Thymus (tissue), 11 donors: ENCODE data around the gene FRMPD1. TPM values are rescaled to one million over a fixed set of nuclear protein-coding genes. Genes with fewer than 3 reads are reported as not detected.

Source experiments
- DNase-seq, 9 donors: peaks; one replicate each; pipeline ENCODE4 v3.0.0-alpha.2; 2013; ENCODE audit warnings: low spot score in 9 of 9, low read depth in 6 of 9, missing footprints in 1 of 9
- H3K27ac ChIP-seq, 2 donors: one replicate each; pipeline ENCODE4 v1.5.1; 2013; ENCODE audit warnings: control low read depth in 1 of 2, low read depth in 1 of 2, low read length in 1 of 2, mild to moderate bottlenecking in 1 of 2, moderate library complexity in 1 of 2
- H3K27me3 ChIP-seq, 2 donors: one replicate each; pipeline ENCODE4 v1.5.1; 2013; ENCODE audit warnings: low read length in 1 of 2; ENCODE audit not compliant: control insufficient read depth in 2 of 2, insufficient read depth in 1 of 2
- H3K36me3 ChIP-seq, 2 donors: one replicate each; pipeline ENCODE4 v1.5.1; 2013; ENCODE audit warnings: low read length in 1 of 2, mild to moderate bottlenecking in 1 of 2, moderate library complexity in 1 of 2; ENCODE audit not compliant: control insufficient read depth in 2 of 2, insufficient read depth in 2 of 2
- H3K4me1 ChIP-seq, 2 donors: one replicate each; pipeline ENCODE4 v1.5.1; 2013; ENCODE audit warnings: low read length in 2 of 2; ENCODE audit not compliant: control insufficient read depth in 2 of 2, insufficient read depth in 2 of 2
- H3K4me3 ChIP-seq, 2 donors: one replicate each; pipeline ENCODE4 v1.5.1; 2013; ENCODE audit warnings: low read length in 2 of 2, control low read depth in 1 of 2, mild to moderate bottlenecking in 1 of 2
- H3K9me3 ChIP-seq, 2 donors: one replicate each; pipeline ENCODE4 v1.5.1; 2013; ENCODE audit warnings: low read length in 1 of 2, mild to moderate bottlenecking in 1 of 2; ENCODE audit not compliant: control insufficient read depth in 2 of 2, insufficient read depth in 1 of 2
- WGBS: extraction: QIAGEN DNeasy Blood & Tissue Kit; methylation state at CpG from one replicate; pipeline ENCODE4 v1.1.7; 2013; 5-methylcytosine and 5-hydroxymethylcytosine counted together
- polyA plus RNA-seq: library from polyadenylated mRNA; stranded (reverse); fragments of 200-250 nt; gene quantifications from one replicate; pipeline ENCODE4 v1.2.3, GENCODE V29; 2013
- total RNA-seq: library from RNA; stranded (reverse); fragments of 120-200 nt; gene quantifications from one replicate; pipeline ENCODE4 v1.2.4, GENCODE V29; 2013
- donor health status: healthy.

The FRMPD1 gene
- total and polyA plus RNA-seq, 2 donors = 0.14 to 0.16 TPM

GRCh38 chr9:37668116-37668601 is 17.4 kb downstream of the FRMPD1 start:
- peaks cover 0 to 8% of the 10 kb centered on the region in 2 donors for H3K27me3 ChIP-seq
- H3K4me1 ChIP-seq = no peaks in the 10 kb centered on the region
- H3K4me3 ChIP-seq = no peak overlapping the region
- H3K36me3 ChIP-seq = no peaks in the 10 kb centered on the region
- 58% methylated on average over 9 of the region's 9 CpGs for WGBS
- H3K27ac ChIP-seq = no peak overlapping the region
- DNase-seq = no peak
- H3K9me3 ChIP-seq = no peaks in the 10 kb centered on the region

- no peaks in the 10 kb centered on the region for H3K36me3 ChIP-seq
- H3K9me3 ChIP-seq = no peaks in the 10 kb centered on the region
- 84% methylated on average over 5 of the region's 5 CpGs for WGBS
- H3K27me3 ChIP-seq = peaks cover 0 to 8% of the 10 kb centered on the region in 2 donors
- DNase-seq = no peak
- H3K4me3 ChIP-seq = no peak overlapping the region
- H3K4me1 ChIP-seq = no peaks in the 10 kb centered on the region
- no peak overlapping the region for H3K27ac ChIP-seq
Measured at GRCh38 chr9:37669232-37669631, 18.5 kb downstream of the FRMPD1 start.

DNA sequence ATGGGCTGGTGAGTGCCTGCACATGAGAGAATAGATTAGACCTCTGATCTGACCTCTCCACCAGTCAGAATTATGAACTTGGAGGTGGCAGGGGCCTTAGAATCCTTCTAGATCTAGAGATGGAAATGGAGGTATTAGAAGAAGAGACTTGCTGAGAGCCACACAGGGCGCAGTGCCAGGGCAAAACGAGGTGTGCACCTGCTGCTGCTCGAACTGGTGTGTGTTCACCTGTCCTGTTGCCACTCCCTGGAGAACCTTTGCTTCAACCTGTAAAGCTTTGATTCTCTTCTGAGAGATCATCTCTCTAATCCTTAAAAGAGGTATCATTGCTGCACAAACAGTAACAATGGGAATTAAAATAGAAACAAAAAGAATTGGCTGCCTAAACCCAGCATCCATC is 24.9 kb downstream of the FRMPD1 start:
- H3K9me3 ChIP-seq = no peaks in the 10 kb centered on the region
- H3K36me3 ChIP-seq = no peaks in the 10 kb centered on the region
- WGBS = 73% methylated on average over 3 of the region's 3 CpGs
- no peak for DNase-seq
- no peaks in the 10 kb centered on the region for H3K4me1 ChIP-seq
- H3K4me3 ChIP-seq = no peak overlapping the region
- no peak overlapping the region for H3K27ac ChIP-seq
- H3K27me3 ChIP-seq = peaks cover 0 to 2% of the 10 kb centered on the region in 2 donors

DNA sequence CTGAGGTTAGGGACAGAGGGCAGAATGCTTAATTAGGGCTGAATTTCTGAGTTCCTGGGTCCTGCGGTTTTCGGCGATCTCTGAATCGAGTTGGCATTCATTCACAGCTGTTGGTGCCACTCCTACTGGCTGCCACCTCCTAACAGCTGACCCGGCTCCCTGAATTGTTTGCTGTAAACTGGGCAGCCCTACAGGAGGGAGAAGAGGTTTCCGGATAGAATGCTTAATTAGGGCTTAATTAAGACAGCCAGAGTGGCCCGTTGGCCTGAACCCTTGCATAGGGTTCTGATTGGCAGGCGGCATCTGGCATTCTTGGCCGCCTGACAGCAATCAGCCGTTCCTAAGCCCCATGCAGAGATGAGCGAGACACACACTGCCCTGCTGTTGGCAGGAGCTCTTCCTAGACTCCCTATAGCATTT is 25.7 kb downstream of the FRMPD1 start:
- Histone ChIP-seq H3K9me3 (no peaks in the 10 kb centered on the region), H3K27ac (no peak overlapping the region), H3K27me3 (peaks cover 0 to 2% of the 10 kb centered on the region in 2 donors), H3K4me3 (no peak overlapping the region), H3K36me3 (no peaks in the 10 kb centered on the region), H3K4me1 (no peaks in the 10 kb centered on the region)
- no peak for DNase-seq
- WGBS = 86% methylated on average over 11 of the region's 11 CpGs

DNA sequence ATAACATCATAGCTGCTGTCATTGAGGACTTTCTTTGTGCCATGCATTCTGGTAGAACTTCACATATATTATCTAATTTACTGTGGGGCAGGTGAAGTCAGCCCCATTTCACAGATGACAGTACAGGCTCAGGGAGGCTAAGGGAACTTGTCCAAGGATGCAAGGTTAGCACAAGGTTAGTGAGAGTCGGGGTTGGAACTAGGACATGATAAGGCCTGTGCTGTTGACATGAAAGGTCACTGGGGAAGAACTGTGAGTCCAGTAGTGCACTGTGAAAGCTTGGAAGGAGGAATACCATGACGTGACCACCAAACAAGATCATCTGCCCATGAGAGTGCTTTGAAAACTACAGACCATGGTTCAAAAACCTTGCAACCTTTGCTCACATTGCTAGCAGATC is 26.7 kb downstream of the FRMPD1 start:
- H3K27me3 ChIP-seq = peaks cover 0 to 2% of the 10 kb centered on the region in 2 donors
- DNase-seq = no peak
- WGBS = 95% methylated on average over 2 of the region's 2 CpGs
- H3K36me3 ChIP-seq = no peaks in the 10 kb centered on the region
- no peaks in the 10 kb centered on the region for H3K4me1 ChIP-seq
- H3K27ac ChIP-seq = no peak overlapping the region
- no peak overlapping the region for H3K4me3 ChIP-seq
- H3K9me3 ChIP-seq = no peaks in the 10 kb centered on the region

DNA sequence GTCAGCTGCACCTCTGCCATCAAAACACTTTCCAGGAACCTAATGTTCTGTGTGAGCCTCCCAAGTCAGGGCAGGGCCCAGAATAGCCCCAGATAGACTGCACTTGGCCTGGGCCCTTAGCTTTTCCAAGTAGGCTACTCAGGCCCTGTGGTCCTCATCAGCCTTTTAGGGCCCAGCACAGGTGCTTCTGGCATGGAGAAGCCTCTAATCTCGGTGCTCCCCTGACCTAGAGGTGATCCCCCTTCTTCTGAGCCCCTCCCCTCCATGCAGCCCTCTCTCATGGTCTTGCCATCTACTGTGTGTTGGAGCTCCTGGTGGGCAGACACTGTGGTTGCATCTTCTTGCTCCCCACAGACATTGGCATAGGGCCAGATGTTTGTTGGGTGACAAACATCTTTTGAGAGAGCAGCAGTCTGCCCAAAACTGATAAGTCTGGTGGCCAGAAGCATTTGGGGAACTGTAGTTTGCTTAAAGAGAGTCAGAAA is 28.1 kb downstream of the FRMPD1 start:
- WGBS = 72% methylated on average over 1 of the region's 1 CpG
- Histone ChIP-seq H3K4me3 (no peak overlapping the region), H3K27me3 (peaks cover 0 to 4% of the 10 kb centered on the region in 2 donors), H3K36me3 (no peaks in the 10 kb centered on the region), H3K27ac (no peak overlapping the region), H3K4me1 (no peaks in the 10 kb centered on the region), H3K9me3 (no peaks in the 10 kb centered on the region)
- peak in 1 of 9 donors; percentile 2 for DNase-seq

DNA sequence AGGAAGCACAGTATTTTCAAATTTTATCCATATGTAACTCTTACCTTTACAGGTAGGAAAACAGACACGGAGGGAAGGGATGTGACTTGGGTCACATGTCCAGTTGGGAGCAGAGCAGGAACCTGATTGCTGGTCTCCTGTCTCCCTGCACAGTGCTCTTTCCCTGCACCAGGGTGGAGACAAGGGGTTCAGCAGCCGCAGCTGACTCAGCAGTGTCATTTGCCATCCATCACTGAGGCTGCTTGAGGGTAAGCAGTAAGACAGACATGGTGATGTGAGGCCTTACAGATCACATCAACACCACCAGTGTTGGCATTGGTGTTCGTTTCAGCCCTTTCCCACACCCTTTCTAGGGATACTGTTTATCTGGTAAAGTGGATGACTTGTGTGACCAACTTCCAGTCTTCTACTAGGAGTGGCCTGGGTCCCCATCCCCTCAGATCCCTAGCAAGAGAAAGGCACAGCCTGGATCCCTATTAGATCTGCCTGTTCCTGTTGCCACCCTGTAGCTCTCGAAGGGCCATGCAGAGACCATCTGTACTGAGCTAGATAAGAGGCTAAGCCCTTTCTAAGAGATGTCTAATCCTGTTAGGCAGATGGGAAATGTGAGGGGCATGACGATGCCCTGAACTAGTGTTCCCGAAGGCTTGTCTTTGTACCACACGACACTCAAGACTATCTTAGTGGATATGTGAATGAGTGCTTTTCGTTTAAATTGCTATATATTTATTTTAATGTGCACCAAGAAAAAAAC is 29.1 kb downstream of the FRMPD1 start:
- H3K36me3 ChIP-seq = no peaks in the 10 kb centered on the region
- no peaks in the 10 kb centered on the region for H3K4me1 ChIP-seq
- H3K9me3 ChIP-seq = no peaks in the 10 kb centered on the region
- WGBS = 91% methylated on average over 8 of the region's 8 CpGs
- DNase-seq = no peak
- no peak overlapping the region for H3K27ac ChIP-seq
- peaks cover 0 to 4% of the 10 kb centered on the region in 2 donors for H3K27me3 ChIP-seq
- H3K4me3 ChIP-seq = no peak overlapping the region

- Histone ChIP-seq H3K36me3 (no peaks in the 10 kb centered on the region), H3K27ac (no peak overlapping the region), H3K4me3 (no peak overlapping the region), H3K4me1 (no peaks in the 10 kb centered on the region), H3K9me3 (no peaks in the 10 kb centered on the region), H3K27me3 (peaks cover 0 to 2% of the 10 kb centered on the region in 2 donors)
- DNase-seq = no peak
- 96% methylated on average over 3 of the region's 3 CpGs for WGBS
Measured at GRCh38 chr9:37682951-37683350, 32.2 kb downstream of the FRMPD1 start.

DNA sequence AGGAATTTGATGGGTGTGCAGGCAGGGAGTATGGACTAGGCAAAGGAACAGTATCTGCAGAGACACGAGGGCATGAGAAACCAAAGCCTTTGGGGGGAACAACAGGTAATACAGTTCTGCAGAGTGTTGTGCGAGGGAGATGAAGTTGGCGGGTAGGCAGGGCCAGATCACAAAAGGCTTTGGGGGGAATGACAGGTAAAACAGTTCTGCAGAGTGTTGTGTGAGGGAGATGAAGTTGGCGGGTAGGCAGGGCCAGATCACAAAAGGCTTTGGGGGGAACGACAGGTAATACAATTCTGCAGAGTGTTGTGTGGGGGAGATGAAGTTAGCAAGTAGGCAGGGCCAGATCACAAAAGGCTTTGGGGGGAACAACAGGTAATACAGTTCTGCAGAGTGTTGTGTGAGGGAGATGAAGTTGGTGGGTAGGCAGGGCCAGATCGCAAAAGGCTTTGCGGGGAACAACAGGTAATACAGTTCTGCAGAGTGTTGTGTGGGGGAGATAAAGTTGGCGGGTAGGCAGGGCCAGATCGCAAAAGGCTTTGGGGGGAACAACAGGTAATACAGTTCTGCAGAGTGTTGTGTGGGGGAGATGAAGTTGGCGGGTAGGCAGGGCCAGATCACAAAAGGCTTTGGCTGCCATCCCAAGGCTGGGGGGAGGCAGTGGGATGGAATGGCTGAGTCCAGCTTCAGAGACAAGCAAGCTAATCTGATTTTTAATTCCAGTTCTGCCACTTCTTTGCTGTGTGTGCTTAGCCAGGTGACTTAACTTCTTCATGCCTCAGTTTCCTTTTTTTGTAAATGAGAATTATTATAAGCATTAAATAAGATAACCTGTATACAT is 33.0 kb downstream of the FRMPD1 start:
- Histone ChIP-seq H3K4me3 (no peak overlapping the region), H3K36me3 (no peaks in the 10 kb centered on the region), H3K9me3 (no peaks in the 10 kb centered on the region), H3K4me1 (no peaks in the 10 kb centered on the region), H3K27ac (no peak overlapping the region), H3K27me3 (peaks cover 0 to 2% of the 10 kb centered on the region in 2 donors)
- DNase-seq = no peak
- 93% methylated on average over 10 of the region's 10 CpGs for WGBS
